GM06990 (cell line): ENCODE measurements around the gene UBASH3A.
A peak's percentile ranks its signal among the peaks of the same experiment; 100 is the strongest.

Experiments used
- DNase-seq: peaks from one replicate; pipeline ENCODE4 v3.0.0-alpha.2; 2011; ENCODE audit not compliant: insufficient read length; ENCODE audit errors: extremely low read depth
- H3K27me3 ChIP-seq: replicated peaks from 2 replicates; pipeline ENCODE4 v1.6.0; 2011; ENCODE audit warnings: low read length; ENCODE audit not compliant: control insufficient read depth, insufficient read depth
- H3K36me3 ChIP-seq: 2 replicates; pipeline ENCODE4 v1.5.1; 2011; ENCODE audit warnings: low read length; ENCODE audit not compliant: control insufficient read depth, insufficient read depth
- H3K4me3 ChIP-seq: replicated peaks from 2 replicates; pipeline ENCODE4 v1.5.1; 2011; ENCODE audit warnings: low read depth, mild to moderate bottlenecking, control low read depth, low read length
- CTCF ChIP-seq: IDR thresholded peaks from 2 replicates; pipeline ENCODE4 v1.5.1; 2011; ENCODE audit warnings: low read length, control low read depth, mild to moderate bottlenecking, inconsistent platforms; ENCODE audit not compliant: insufficient read depth, poor library complexity, severe bottlenecking

Gene UBASH3A

GRCh38 chr21:42455754-42456440 is 52.2 kb downstream of the UBASH3A start:
- no peaks in the 10 kb centered on the region for H3K27me3 ChIP-seq
- TF ChIP-seq CTCF: no peak
- no peak for DNase-seq
- no peak overlapping the region for H3K4me3 ChIP-seq
- no peaks in the 10 kb centered on the region for H3K36me3 ChIP-seq

GRCh38 chr21:42456457-42456856 is 52.8 kb downstream of the UBASH3A start:
- Histone ChIP-seq H3K27me3 (no peaks in the 10 kb centered on the region), H3K36me3 (no peaks in the 10 kb centered on the region), H3K4me3 (no peak overlapping the region)
- no peak for TF ChIP-seq CTCF
- no peak for DNase-seq

GRCh38 chr21:42459082-42459460 is 55.4 kb downstream of the UBASH3A start:
- H3K4me3 ChIP-seq: no peak overlapping the region
- H3K27me3 ChIP-seq: no peaks in the 10 kb centered on the region
- no peak for TF ChIP-seq CTCF
- H3K36me3 ChIP-seq: no peaks in the 10 kb centered on the region
- no peak for DNase-seq

- no peak for TF ChIP-seq CTCF
- Histone ChIP-seq H3K27me3 (no peaks in the 10 kb centered on the region), H3K36me3 (no peaks in the 10 kb centered on the region), H3K4me3 (no peak overlapping the region)
- no peak for DNase-seq
Observed at GRCh38 chr21:42459546-42460215, 56.0 kb downstream of the UBASH3A start.

- Histone ChIP-seq H3K27me3 (no peaks in the 10 kb centered on the region), H3K4me3 (no peak overlapping the region), H3K36me3 (no peaks in the 10 kb centered on the region)
- TF ChIP-seq CTCF: no peak
- DNase-seq: peak; percentile 76
Observed at GRCh38 chr21:42460391-42461184, 56.9 kb downstream of the UBASH3A start.
